GM12878 (cell line): ENCODE data around the gene ZBTB32. TPM values are rescaled to one million over a fixed set of nuclear protein-coding genes. Genes with fewer than 3 reads are reported as not detected.

ENCODE experiments used
- ATAC-seq: fragments of 200-7000 bp; cut with Tn5 transposase; 3 replicates; pipeline ENCODE4 v1.9.1; 2020; ENCODE audit warnings: mild to moderate bottlenecking, moderate library complexity
- BruUV-seq: library from RNA; stranded (reverse); fragments of 400-500 nt; replicated peaks from 2 replicates; lab custom pipeline; 2021; lab: Mats Ljungman, UMichigan
- CTCF ChIA-PET: fragments of 300-600 bp; sonication (Branson Sonifier 250); formaldehyde crosslinking; extraction: SDS; loops from one replicate; lab custom pipeline; 2021; ENCODE audit warnings: inconsistent platforms; lab: Yijun Ruan, JAX
- POLR2A ChIA-PET: fragments of 350-600 bp; formaldehyde crosslinking; extraction: SDS; loops from one replicate; lab custom pipeline; 2021; ENCODE audit warnings: inconsistent platforms; lab: Charles Lee
- RAD21 ChIA-PET: fragments of 300-600 bp; sonication (Branson Sonifier 250); formaldehyde crosslinking; loops from one replicate; lab custom pipeline; 2023; ENCODE audit warnings: antibody characterized with exemption; ENCODE audit not compliant: unreplicated experiment; lab: Charles Lee
- SMC1A ChIA-PET: fragments of 300-600 bp; sonication (Branson Sonifier 250); formaldehyde crosslinking; loops from one replicate; lab custom pipeline; 2023; ENCODE audit not compliant: unreplicated experiment, uncharacterized antibody; lab: Charles Lee
- DNase-seq: peaks from one replicate; pipeline ENCODE4 v3.0.0-alpha.2; 2011; ENCODE audit warnings: low read depth, low spot score
- FAIRE-seq: peaks from 3 replicates; lab custom pipeline; 2011; peaks lifted over from hg19 to GRCh38; lab: Jason Lieb, UNC
- H2AFZ ChIP-seq: 2 replicates; pipeline ENCODE4 v1.6.0; 2011; ENCODE audit warnings: low read depth, low read length, control low read depth; ENCODE audit not compliant: control insufficient read depth
- H3K27ac ChIP-seq: 2 replicates; pipeline ENCODE4 v1.5.1; 2011; ENCODE audit warnings: control low read depth; ENCODE audit not compliant: control insufficient read depth, insufficient read depth
- H3K27me3 ChIP-seq, 2 experiments: replicated peaks in 1 of 2; 2 replicates each; pipeline versions ENCODE4 v1.6.0 to v1.6.1; 2011; ENCODE audit warnings: low read length in 1 of 2; ENCODE audit not compliant: control insufficient read depth in 2 of 2, insufficient read depth in 2 of 2
- H3K36me3 ChIP-seq, 2 experiments: 2 replicates each; pipeline ENCODE4 v1.5.1; 2011; ENCODE audit warnings: low read length in 1 of 2; ENCODE audit not compliant: control insufficient read depth in 2 of 2, insufficient read depth in 2 of 2
- H3K4me1 ChIP-seq: 2 replicates; pipeline ENCODE4 v1.6.1; 2011; ENCODE audit warnings: mild to moderate bottlenecking, low read length, moderate library complexity, mixed read lengths; ENCODE audit not compliant: control insufficient read depth, insufficient read depth
- H3K4me2 ChIP-seq: 2 replicates; pipeline ENCODE4 v1.6.0; 2011; ENCODE audit warnings: control low read depth; ENCODE audit not compliant: control insufficient read depth, insufficient read depth
- H3K4me3 ChIP-seq: fragments of 200-600 bp; sonication (generic); 2 replicates; pipeline ENCODE4 v1.5.1; 2016
- H3K79me2 ChIP-seq: 2 replicates; pipeline ENCODE4 v1.6.0; 2011; ENCODE audit warnings: low read length; ENCODE audit not compliant: control insufficient read depth, insufficient read depth
- H3K9ac ChIP-seq: 2 replicates; pipeline ENCODE4 v1.8.0; 2011; ENCODE audit warnings: low read length, control low read depth, mixed read lengths; ENCODE audit not compliant: control insufficient read depth, insufficient read depth
- H3K9me3 ChIP-seq: replicated peaks from 3 replicates; pipeline ENCODE4 v1.5.1; 2011; ENCODE audit warnings: mild to moderate bottlenecking, low read length; ENCODE audit not compliant: control insufficient read depth, insufficient read depth
- H4K20me1 ChIP-seq: 2 replicates; pipeline ENCODE4 v1.6.0; 2011; ENCODE audit not compliant: control insufficient read depth, insufficient read depth
- ATF2 ChIP-seq: IDR thresholded peaks from 2 replicates; pipeline ENCODE4 v1.6.1; 2012; ENCODE audit warnings: low read length, inconsistent platforms
- MEF2A ChIP-seq: IDR thresholded peaks from 2 replicates; pipeline ENCODE4 v1.6.1; 2011; ENCODE audit warnings: low read depth, mild to moderate bottlenecking, low read length, moderate library complexity; ENCODE audit not compliant: insufficient read depth
- NFYB ChIP-seq: IDR thresholded peaks from 2 replicates; pipeline ENCODE4 v1.6.1; 2011; ENCODE audit warnings: low read depth, mild to moderate bottlenecking, low read length, improper control_type of control experiment, moderate library complexity; ENCODE audit not compliant: insufficient read depth
- NR2F1 ChIP-seq: fragments of 450-650 bp; conservative IDR thresholded peaks from 2 replicates; pipeline ENCODE4 v1.6.1; 2017; ENCODE audit warnings: mild to moderate bottlenecking
- RUNX3 ChIP-seq: IDR thresholded peaks from 2 replicates; pipeline ENCODE4 v1.6.1; 2012; ENCODE audit warnings: low read length, inconsistent platforms
- SP1 ChIP-seq: IDR thresholded peaks from one replicate; pipeline ENCODE4 v1.6.1; 2011; ENCODE audit warnings: low read depth, low read length
- STAT1 ChIP-seq: fragments of 450-650 bp; conservative IDR thresholded peaks from 2 replicates; pipeline ENCODE4 v1.6.1; 2014; ENCODE audit warnings: antibody characterized with exemption, mild to moderate bottlenecking
- SUPT20H ChIP-seq: IDR thresholded peaks from 2 replicates; pipeline ENCODE4 v1.6.1; 2011; ENCODE audit warnings: low read depth, mild to moderate bottlenecking, low read length, moderate library complexity, borderline replicate concordance; ENCODE audit not compliant: control insufficient read depth
- SUZ12 ChIP-seq: fragments of 200-600 bp; sonication (generic); IDR thresholded peaks from one replicate; pipeline ENCODE4 v1.6.1; 2018; ENCODE audit warnings: antibody characterized with exemption, mild to moderate bottlenecking; ENCODE audit not compliant: unreplicated experiment
- TBL1XR1 ChIP-seq: IDR thresholded peaks from 2 replicates; pipeline ENCODE4 v1.6.1; 2012; ENCODE audit warnings: low read depth, low read length, improper control_type of control experiment
- ZNF622 ChIP-seq: fragments of 450-650 bp; IDR thresholded peaks from 2 replicates; pipeline ENCODE4 v1.6.1; 2017; ENCODE audit warnings: mild to moderate bottlenecking, inconsistent platforms
- WGBS: methylation state at CpG from one replicate; pipeline ENCODE4 v1.1.6; 2016; ENCODE audit warnings: low lambda C conversion rate; ENCODE audit not compliant: insufficient replicate concordance, insufficient coverage; ENCODE audit errors: missing lambda C conversion rate; 5-methylcytosine and 5-hydroxymethylcytosine counted together
- in situ Hi-C: fragments of 300-500 bp; cut with MboI; formaldehyde crosslinking; loops from 9 replicates; pipeline ENCODE4 v1.14.3; 2018; ENCODE audit warnings: mixed read lengths
- intact Hi-C: fragments of 100-400 bp; cut with micrococcal nuclease; formaldehyde crosslinking; loops from one replicate; pipeline ENCODE4 v1.14.2; 2022; ENCODE audit not compliant: unreplicated experiment
- polyA plus RNA-seq, 11 experiments: library from polyadenylated mRNA; depleted of rRNA in 4 of 11; unstranded in 6 of 11; stranded (reverse) in 5 of 11; fragments of >200 nt; fragmentation: Nextera tagmentation in 4 of 11; fragmentation: Illumina TruSeq in 1 of 11; extraction: Ambion mirVana in 4 of 11; extraction: Trizol in 1 of 11; gene quantifications; 1 replicate in 1 of 11; 2 replicates in 10 of 11; pipeline versions ENCODE4 v1.2.1 to v1.2.3, GENCODE V29; 2011 to 2016; ENCODE audit warnings: inconsistent platforms in 2 of 11, missing spikeins in 2 of 11, low read depth in 1 of 11
- total RNA-seq, 4 experiments: library from RNA; depleted of rRNA in 3 of 4; stranded (reverse); fragments of >200 nt in 3 of 4; fragmentation: Illumina TruSeq in 1 of 4; extraction: Trizol in 1 of 4; gene quantifications; 2 replicates each; pipeline versions ENCODE4 v1.2.1 to v1.2.3, GENCODE V29; 2013 to 2021
- TF ChIP-seq, protein P1 (sequence below): fragments of 450-650 bp; IDR thresholded peaks from 2 replicates; pipeline ENCODE4 v1.6.1; 2014; ENCODE audit warnings: mild to moderate bottlenecking
- TF ChIP-seq, protein P2 (sequence below): fragments of 450-650 bp; IDR thresholded peaks from 2 replicates; pipeline ENCODE4 v1.6.1; 2017; ENCODE audit warnings: mild to moderate bottlenecking, low read depth, inconsistent platforms; ENCODE audit not compliant: poor library complexity, severe bottlenecking

ZBTB32 gene
- total and polyA plus RNA-seq, 10 of the 15 experiments (the other 5 are each of a cell fraction or from before 2014, with no cell fraction given), result 1.0 to 46.7 (median 16.0) TPM

GRCh38 chr19:35655600-35655999 lies 48.8 kb upstream of the ZBTB32 start:
- ATAC-seq (no peak), FAIRE-seq (no peak), DNase-seq (no peak)
- no peak for TF ChIP-seq TBL1XR1
- TF ChIP-seq RUNX3, result no peak
- TF ChIP-seq, protein P1, sequence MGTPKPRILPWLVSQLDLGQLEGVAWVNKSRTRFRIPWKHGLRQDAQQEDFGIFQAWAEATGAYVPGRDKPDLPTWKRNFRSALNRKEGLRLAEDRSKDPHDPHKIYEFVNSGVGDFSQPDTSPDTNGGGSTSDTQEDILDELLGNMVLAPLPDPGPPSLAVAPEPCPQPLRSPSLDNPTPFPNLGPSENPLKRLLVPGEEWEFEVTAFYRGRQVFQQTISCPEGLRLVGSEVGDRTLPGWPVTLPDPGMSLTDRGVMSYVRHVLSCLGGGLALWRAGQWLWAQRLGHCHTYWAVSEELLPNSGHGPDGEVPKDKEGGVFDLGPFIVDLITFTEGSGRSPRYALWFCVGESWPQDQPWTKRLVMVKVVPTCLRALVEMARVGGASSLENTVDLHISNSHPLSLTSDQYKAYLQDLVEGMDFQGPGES, result no peak
- TF ChIP-seq STAT1, result no peak
- no peak for TF ChIP-seq NR2F1
- TF ChIP-seq MEF2A, result no peak
- TF ChIP-seq SP1, result no peak
- no peak for TF ChIP-seq ZNF622
- TF ChIP-seq NFYB, result no peak
- TF ChIP-seq ATF2, result no peak
- TF ChIP-seq SUZ12, result no peak
- TF ChIP-seq, protein P2, sequence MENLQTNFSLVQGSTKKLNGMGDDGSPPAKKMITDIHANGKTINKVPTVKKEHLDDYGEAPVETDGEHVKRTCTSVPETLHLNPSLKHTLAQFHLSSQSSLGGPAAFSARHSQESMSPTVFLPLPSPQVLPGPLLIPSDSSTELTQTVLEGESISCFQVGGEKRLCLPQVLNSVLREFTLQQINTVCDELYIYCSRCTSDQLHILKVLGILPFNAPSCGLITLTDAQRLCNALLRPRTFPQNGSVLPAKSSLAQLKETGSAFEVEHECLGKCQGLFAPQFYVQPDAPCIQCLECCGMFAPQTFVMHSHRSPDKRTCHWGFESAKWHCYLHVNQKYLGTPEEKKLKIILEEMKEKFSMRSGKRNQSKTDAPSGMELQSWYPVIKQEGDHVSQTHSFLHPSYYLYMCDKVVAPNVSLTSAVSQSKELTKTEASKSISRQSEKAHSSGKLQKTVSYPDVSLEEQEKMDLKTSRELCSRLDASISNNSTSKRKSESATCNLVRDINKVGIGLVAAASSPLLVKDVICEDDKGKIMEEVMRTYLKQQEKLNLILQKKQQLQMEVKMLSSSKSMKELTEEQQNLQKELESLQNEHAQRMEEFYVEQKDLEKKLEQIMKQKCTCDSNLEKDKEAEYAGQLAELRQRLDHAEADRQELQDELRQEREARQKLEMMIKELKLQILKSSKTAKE, result no peak
- TF ChIP-seq SUPT20H, result no peak
- Histone ChIP-seq H3K27ac (no peak overlapping the region), H3K4me3 (no peak overlapping the region), H3K79me2 (peaks cover 5% of the 10 kb centered on the region), H2AFZ (no peak overlapping the region), H3K4me2 (no peak overlapping the region), H4K20me1 (no peaks in the 10 kb centered on the region), H3K27me3 (no peaks in the 10 kb centered on the region), H3K9ac (no peak overlapping the region), H3K9me3 (no peaks in the 10 kb centered on the region), H3K4me1 (no peaks in the 10 kb centered on the region), H3K36me3 (peaks cover 13 to 14% of the 10 kb centered on the region in 2 experiments; a peak in 3 of 4 replicates)
- intact Hi-C loops, result no loop called here
- no TSS peak for BruUV-seq
- ChIA-PET SMC1A (no interaction called here), CTCF (interaction anchor here (2.0 kb wide), 1 partner anchor 107 kb away, joined by 9 read pairs; no protein-coding TSS in a partner anchor), POLR2A (no interaction called here), RAD21 (no interaction called here)
- in situ Hi-C loops, result no loop called here
- 100% methylated on average over 4 of the region's 4 CpGs for WGBS
